HCT116 (cell line): ENCODE data around the gene GGT6. TPM values are rescaled to one million over a fixed set of nuclear protein-coding genes. Genes with fewer than 3 reads are reported as not detected.

Source experiments
- ATAC-seq: fragments of 200-7000 bp; cut with Tn5 transposase; 2 replicates; pipeline ENCODE4 v1.9.1; 2020; ENCODE audit warnings: mild to moderate bottlenecking, moderate library complexity
- BruUV-seq: library from RNA; stranded (reverse); fragments of 400-500 nt; replicated peaks from 2 replicates; lab custom pipeline; 2021; lab: Mats Ljungman, UMichigan
- CTCF ChIA-PET: fragments of 300-600 bp; sonication (Branson Sonifier 250); formaldehyde crosslinking; loops from one replicate; lab custom pipeline; 2021; ENCODE audit warnings: antibody characterized with exemption; lab: Charles Lee
- POLR2A ChIA-PET: fragments of 300-600, 350-600 bp; sonication (Branson Sonifier 250); formaldehyde crosslinking; loops from one replicate; lab custom pipeline; 2021; ENCODE audit warnings: antibody characterized with exemption; lab: Charles Lee
- RAD21 ChIA-PET, 2 experiments: fragments of 300-600 bp; sonication (Branson Sonifier 250); formaldehyde crosslinking; loops; one replicate each; lab custom pipeline; 2023; ENCODE audit warnings: low total read pairs in 2 of 2; ENCODE audit not compliant: uncharacterized antibody in 2 of 2, unreplicated experiment in 2 of 2, low non-redundant PET in 1 of 2; lab: Charles Lee
- DNase-seq: peaks from one replicate; pipeline ENCODE4 v3.0.0-alpha.2; 2010; ENCODE audit warnings: low read depth, low spot score
- H2AFZ ChIP-seq: fragments of 200-600 bp; shearing (Covaris generic), sonication (generic); 2 replicates; pipeline ENCODE4 v1.6.1; 2017; ENCODE audit warnings: low read depth, mixed run types, mixed read lengths, antibody characterized with exemption, low read length; ENCODE audit not compliant: poor library complexity, severe bottlenecking
- H3K27ac ChIP-seq: 2 replicates; pipeline ENCODE4 v1.5.1; 2012; ENCODE audit warnings: low read depth, low read length
- H3K27me3 ChIP-seq: fragments of 200-600 bp; sonication (generic); 2 replicates; pipeline ENCODE4 v1.6.1; 2016; ENCODE audit warnings: mixed run types, low read length, mixed read lengths; ENCODE audit not compliant: insufficient read depth
- H3K36me3 ChIP-seq, 2 experiments: fragments of 200-500 bp in 1 of 2; fragments of 200-600 bp in 1 of 2; sonication (Bioruptor generic) in 1 of 2; sonication (generic) in 1 of 2; 2 replicates each; pipeline versions ENCODE4 v1.5.1 to v1.6.1; 2014 to 2016; ENCODE audit warnings: low read length in 2 of 2, inconsistent platforms in 1 of 2, mixed read lengths in 1 of 2, mixed run types in 1 of 2; ENCODE audit not compliant: insufficient read depth in 2 of 2, control insufficient read depth in 1 of 2
- H3K4me1 ChIP-seq, 2 experiments: fragments of 200-600 bp in 1 of 2; sonication (generic) in 1 of 2; 2 replicates each; pipeline versions ENCODE4 v1.5.1 to v1.6.1; 2012 to 2017; ENCODE audit warnings: low read length in 2 of 2, inconsistent platforms in 1 of 2, mild to moderate bottlenecking in 1 of 2, mixed read lengths in 1 of 2, mixed run types in 1 of 2, moderate library complexity in 1 of 2; ENCODE audit not compliant: insufficient read depth in 2 of 2, control insufficient read depth in 1 of 2
- H3K4me2 ChIP-seq: fragments of 200-600 bp; sonication (generic); 2 replicates; pipeline ENCODE4 v1.6.1; 2017; ENCODE audit warnings: mixed run types, low read length, mixed read lengths
- H3K4me3 ChIP-seq, 2 experiments: fragments of 200-600 bp in 1 of 2; sonication (generic) in 1 of 2; replicated peaks in 1 of 2; 2 replicates each; pipeline ENCODE4 v1.5.1; 2011 to 2016; ENCODE audit warnings: low read length in 2 of 2, control low read depth in 1 of 2, low read depth in 1 of 2, mild to moderate bottlenecking in 1 of 2, mixed read lengths in 1 of 2, mixed run types in 1 of 2
- H3K79me2 ChIP-seq: fragments of 200-600 bp; sonication (generic); 2 replicates; pipeline ENCODE4 v1.6.1; 2017; ENCODE audit warnings: mild to moderate bottlenecking, mixed run types, low read length, moderate library complexity, mixed read lengths; ENCODE audit not compliant: insufficient read depth
- H3K9ac ChIP-seq: fragments of 200-600 bp; sonication (generic); 2 replicates; pipeline ENCODE4 v1.6.1; 2016; ENCODE audit warnings: low read length, mixed read lengths
- H3K9me2 ChIP-seq: fragments of 200-600 bp; sonication (generic), shearing (Covaris generic); 2 replicates; pipeline ENCODE4 v1.6.1; 2017; ENCODE audit warnings: mixed run types, mild to moderate bottlenecking, moderate library complexity; ENCODE audit not compliant: insufficient read depth
- H3K9me3 ChIP-seq, 2 experiments: fragments of 200-500 bp in 1 of 2; fragments of 200-600 bp in 1 of 2; sonication (Bioruptor generic) in 1 of 2; sonication (generic) in 1 of 2; 2 replicates each; pipeline ENCODE4 v1.6.1; 2014 to 2017; ENCODE audit warnings: low read length in 2 of 2, mixed read lengths in 2 of 2, inconsistent platforms in 1 of 2, low read depth in 1 of 2, mild to moderate bottlenecking in 1 of 2, mixed run types in 1 of 2, moderate library complexity in 1 of 2; ENCODE audit not compliant: control insufficient read depth in 1 of 2, insufficient read depth in 1 of 2
- H4K20me1 ChIP-seq: fragments of 200-600 bp; sonication (generic), shearing (Covaris generic); 2 replicates; pipeline ENCODE4 v1.6.1; 2017; ENCODE audit warnings: mixed run types, mild to moderate bottlenecking, moderate library complexity; ENCODE audit not compliant: insufficient read depth
- CBX3 ChIP-seq: IDR thresholded peaks from 2 replicates; pipeline ENCODE4 v1.6.1; 2012; ENCODE audit warnings: low read depth
- CEBPB ChIP-seq: IDR thresholded peaks from 2 replicates; pipeline ENCODE4 v1.6.1; 2012; ENCODE audit warnings: low read depth
- CTCF ChIP-seq, 3 experiments: fragments of 200-600 bp in 1 of 3; sonication (generic) in 1 of 3; IDR thresholded peaks in 2 of 3; conservative IDR thresholded peaks in 1 of 3; 2 replicates each; pipeline ENCODE4 v1.5.1; 2012 to 2017; ENCODE audit warnings: low read depth in 2 of 3, low read length in 2 of 3, antibody characterized with exemption in 1 of 3, borderline replicate concordance in 1 of 3, control low read depth in 1 of 3, mild to moderate bottlenecking in 1 of 3, mixed read lengths in 1 of 3, mixed run types in 1 of 3, moderate library complexity in 1 of 3; ENCODE audit not compliant: insufficient read depth in 1 of 3
- ELF1 ChIP-seq: IDR thresholded peaks from 2 replicates; pipeline ENCODE4 v1.6.1; 2012; ENCODE audit warnings: low read depth, borderline replicate concordance
- EZH2 ChIP-seq: fragments of 200-600 bp; sonication (generic); IDR thresholded peaks from 2 replicates; pipeline ENCODE4 v1.6.1; 2017; ENCODE audit warnings: antibody characterized with exemption, mixed run types
- FOSL1 ChIP-seq: IDR thresholded peaks from 2 replicates; pipeline ENCODE4 v1.6.1; 2012; ENCODE audit warnings: low read depth
- MAX ChIP-seq: IDR thresholded peaks from 2 replicates; pipeline ENCODE4 v1.6.1; 2012
- POLR2A ChIP-seq: IDR thresholded peaks from 2 replicates; pipeline ENCODE4 v1.7.0; 2011; ENCODE audit warnings: borderline replicate concordance; ENCODE audit not compliant: insufficient read depth, insufficient read length; ENCODE audit errors: extremely low read depth
- POLR2AphosphoS5 ChIP-seq: IDR thresholded peaks from 2 replicates; pipeline ENCODE4 v1.6.1; 2011; ENCODE audit warnings: mild to moderate bottlenecking, low read depth, low read length, moderate library complexity
- RAD21 ChIP-seq: IDR thresholded peaks from 2 replicates; pipeline ENCODE4 v1.6.1; 2012; ENCODE audit warnings: low read depth, mild to moderate bottlenecking
- REST ChIP-seq: IDR thresholded peaks from 2 replicates; pipeline ENCODE4 v1.6.1; 2012; ENCODE audit warnings: low read depth
- SIN3A ChIP-seq: IDR thresholded peaks from 2 replicates; pipeline ENCODE4 v1.6.1; 2012; ENCODE audit warnings: low read depth
- SP1 ChIP-seq: IDR thresholded peaks from 2 replicates; pipeline ENCODE4 v1.6.1; 2012; ENCODE audit warnings: low read depth
- SRF ChIP-seq: IDR thresholded peaks from 2 replicates; pipeline ENCODE4 v1.6.1; 2012; ENCODE audit warnings: low read depth
- YY1 ChIP-seq: IDR thresholded peaks from 2 replicates; pipeline ENCODE4 v1.6.1; 2011; ENCODE audit warnings: low read length, low read depth, moderate library complexity, mild to moderate bottlenecking; ENCODE audit not compliant: insufficient replicate concordance; ENCODE audit errors: extremely low read depth
- ZFX ChIP-seq: fragments of 450-650 bp; IDR thresholded peaks from 2 replicates; pipeline ENCODE4 v1.6.1; 2017
- ZNF274 ChIP-seq: fragments of 200-500 bp; sonication (Bioruptor generic); IDR thresholded peaks from 2 replicates; pipeline ENCODE4 v1.6.1; 2014; ENCODE audit warnings: mild to moderate bottlenecking, low read depth, low read length, inconsistent platforms
- intact Hi-C: fragments of 100-400 bp; cut with micrococcal nuclease; formaldehyde crosslinking; loops from 2 replicates; pipeline ENCODE4 v1.10.0; 2022
- total RNA-seq: library from RNA; stranded (reverse); gene quantifications from one replicate; pipeline ENCODE4 v1.2.1, GENCODE V29; 2021; ENCODE audit not compliant: unreplicated experiment

Gene GGT6
- total RNA-seq, 1 experiment from 2014 or later, result 0.10 TPM

GRCh38 chr17:4522661-4523060 is 37.7 kb downstream of the GGT6 start:
- no peak for DNase-seq
- CTCF ChIA-PET, result interaction anchor here (1.2 kb wide), 1 partner anchor 44 kb away, joined by 3 read pairs; no protein-coding TSS in a partner anchor
- RAD21 ChIA-PET, result no interaction called here

More at GRCh38 chr17:4522661-4523060, 37.7 kb downstream of the GGT6 start:
- H3K4me1 ChIP-seq, result 0 out of 4 replicates have a peak, but pooled peaks cover 0 to 5% of the 10 kb centered on the region in 2 experiments
- H3K79me2 ChIP-seq, result no peaks in the 10 kb centered on the region
- H2AFZ ChIP-seq, result no peak overlapping the region
- no peaks in the 10 kb centered on the region for H4K20me1 ChIP-seq
- H3K9me3 ChIP-seq, result no peaks in the 10 kb centered on the region
- H3K9ac ChIP-seq, result no peak overlapping the region
- intact Hi-C loops, result no loop called here
- no peak overlapping the region for H3K4me2 ChIP-seq
- H3K36me3 ChIP-seq, result no peaks in the 10 kb centered on the region
- H3K9me2 ChIP-seq, result no peaks in the 10 kb centered on the region
- TF ChIP-seq ZFX, result no peak
- no peak for TF ChIP-seq SIN3A
- no peak for TF ChIP-seq ZNF274
- TF ChIP-seq POLR2AphosphoS5, result no peak
- no peak for TF ChIP-seq SP1
- no peak for TF ChIP-seq POLR2A
- TF ChIP-seq RAD21, result no peak
- TF ChIP-seq ELF1, result no peak
- TF ChIP-seq CBX3, result no peak
- TF ChIP-seq REST, result no peak
- no peak for TF ChIP-seq MAX
- TF ChIP-seq SRF, result no peak
- TF ChIP-seq CTCF (IDR thresholded peaks at IDR 0.05 in 2 of 3, conservative IDR thresholded peaks at IDR 0.05 in 1 of 3; ENCODE audit: borderline replicate concordance in 1 of 3, insufficient read depth in 1 of 3, low read depth in 2 of 3, low read length in 2 of 3), result no peak
- no peak for TF ChIP-seq YY1
- TF ChIP-seq CEBPB, result no peak
- no peak for TF ChIP-seq EZH2
- TF ChIP-seq FOSL1, result no peak
- TF ChIP-seq, all 23 proteins: peak for 0
- BruUV-seq, result no TSS peak
- Histone ChIP-seq H3K27me3 (no peaks in the 10 kb centered on the region), H3K27ac (no peak overlapping the region), H3K4me3 (no peak overlapping the region)
- ATAC-seq, result no peak
- POLR2A ChIA-PET, result no interaction called here
